ENCODE data around the gene FAM50B.

Gene FAM50B

GRCh38 chr6:3829285-3829684, 19.9 kb upstream of the FAM50B start:
- no peak overlapping the region for H2BK120ac ChIP-seq (ENCODE audit: insufficient read depth, low read length, poor library complexity)
- H3K79me2 ChIP-seq (ENCODE audit: control insufficient read depth, insufficient read depth, low read length, poor library complexity), result peaks cover 3% of the 10 kb centered on the region
- no CpG with 5 or more reads among the region's 5 CpGs for WGBS (ENCODE audit: extremely low coverage, insufficient coverage, insufficient read length)
- no peak overlapping the region for H3K14ac ChIP-seq (ENCODE audit: low read length)
- H3K4me1 ChIP-seq (ENCODE audit: control insufficient read depth in 1 of 2, insufficient read depth in 2 of 2, low read length in 2 of 2), result peaks cover 21 to 22% of the 10 kb centered on the region in 2 experiments
- H2BK5ac ChIP-seq (ENCODE audit: low read depth, low read length, poor library complexity), result no peak overlapping the region
- no peak overlapping the region for H2AFZ ChIP-seq (ENCODE audit: insufficient read depth, low read length, poor library complexity)
- H3K4me3 ChIP-seq (ENCODE audit: low read depth, low read length), result no peak overlapping the region
- H3K27me3 ChIP-seq (ENCODE audit: insufficient read depth, low read length), result no peaks in the 10 kb centered on the region
- H3K9ac ChIP-seq (ENCODE audit: low read length), result no peak overlapping the region
- no peak overlapping the region for H2BK12ac ChIP-seq (ENCODE audit: low read length)
- H3K27ac ChIP-seq (ENCODE audit: low read depth, low read length), result no peak overlapping the region
- no peak overlapping the region for H4K91ac ChIP-seq (ENCODE audit: low read depth, low read length)
- H3K9me3 ChIP-seq (ENCODE audit: insufficient read depth, low read depth, low read length), result no peaks in the 10 kb centered on the region
- H3K36me3 ChIP-seq (ENCODE audit: control insufficient read depth in 1 of 2, insufficient read depth in 2 of 2, low read length in 2 of 2), result no peaks in the 10 kb centered on the region
- no peak overlapping the region for H4K8ac ChIP-seq (ENCODE audit: low read depth, low read length)
- no peak overlapping the region for H3K23ac ChIP-seq (ENCODE audit: low read length)
- H3K4ac ChIP-seq (ENCODE audit: low read depth, low read length), result no peak overlapping the region
- H3K4me2 ChIP-seq (ENCODE audit: low read length), result no peak overlapping the region
- no peak overlapping the region for H4K12ac ChIP-seq (ENCODE audit: low read depth, low read length)
- no peak overlapping the region for H2AK5ac ChIP-seq (ENCODE audit: low read length)
- no peak overlapping the region for H3K18ac ChIP-seq (ENCODE audit: low read length)
- peak in 1 of 2 donors; percentile 5 for DNase-seq
- peaks cover 17% of the 10 kb centered on the region for H3K79me1 ChIP-seq (ENCODE audit: low read length)

DNA sequence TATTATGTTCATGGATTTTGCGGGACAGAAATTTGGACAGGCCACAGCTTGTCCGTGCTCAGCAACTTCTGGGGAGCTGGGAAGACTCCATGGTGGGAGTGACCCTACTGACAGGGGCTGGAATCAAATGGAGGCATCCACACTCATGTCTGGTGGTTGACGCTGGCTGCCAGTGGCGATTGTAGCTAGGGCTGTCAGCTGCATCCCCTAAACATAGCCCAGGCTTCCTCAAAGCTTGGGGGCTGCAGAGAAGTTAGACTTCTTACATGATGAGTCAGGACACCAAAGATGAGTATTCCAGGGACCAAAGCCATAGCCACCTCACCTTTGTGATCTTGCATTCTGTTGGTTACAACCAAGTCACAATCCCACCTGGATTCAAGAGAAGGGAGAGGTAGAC, 18.4 kb upstream of the FAM50B start:
- H3K79me1 ChIP-seq (ENCODE audit: low read length), result peaks cover 8% of the 10 kb centered on the region
- no peak overlapping the region for H4K12ac ChIP-seq (ENCODE audit: low read depth, low read length)
- no peak overlapping the region for H3K4me3 ChIP-seq (ENCODE audit: low read depth, low read length)
- no peak overlapping the region for H4K8ac ChIP-seq (ENCODE audit: low read depth, low read length)
- no peak overlapping the region for H2AFZ ChIP-seq (ENCODE audit: insufficient read depth, low read length, poor library complexity)
- WGBS (ENCODE audit: extremely low coverage, insufficient coverage, insufficient read length), result no CpG with 5 or more reads among the region's 4 CpGs
- peak overlapping the region; percentile 4 for H2AK5ac ChIP-seq (ENCODE audit: low read length)
- no peak overlapping the region for H3K9ac ChIP-seq (ENCODE audit: low read length)
- no peak for DNase-seq
- H3K18ac ChIP-seq (ENCODE audit: low read length), result peak overlapping the region; percentile 5
- no peaks in the 10 kb centered on the region for H3K9me3 ChIP-seq (ENCODE audit: insufficient read depth, low read depth, low read length)
- H3K23ac ChIP-seq (ENCODE audit: low read length), result no peak overlapping the region
- no peak overlapping the region for H3K4me2 ChIP-seq (ENCODE audit: low read length)
- peak overlapping the region; percentile 42 for H2BK12ac ChIP-seq (ENCODE audit: low read length)
- no peak overlapping the region for H3K27ac ChIP-seq (ENCODE audit: low read depth, low read length)
- no peak overlapping the region for H3K14ac ChIP-seq (ENCODE audit: low read length)
- H3K4ac ChIP-seq (ENCODE audit: low read depth, low read length), result no peak overlapping the region
- no peaks in the 10 kb centered on the region for H3K36me3 ChIP-seq (ENCODE audit: control insufficient read depth in 1 of 2, insufficient read depth in 2 of 2, low read length in 2 of 2)
- H4K91ac ChIP-seq (ENCODE audit: low read depth, low read length), result no peak overlapping the region
- H3K79me2 ChIP-seq (ENCODE audit: control insufficient read depth, insufficient read depth, low read length, poor library complexity), result peaks cover 3% of the 10 kb centered on the region
- H2BK120ac ChIP-seq (ENCODE audit: insufficient read depth, low read length, poor library complexity), result no peak overlapping the region
- H3K4me1 ChIP-seq (ENCODE audit: control insufficient read depth in 1 of 2, insufficient read depth in 2 of 2, low read length in 2 of 2), result peaks cover 14 to 15% of the 10 kb centered on the region in 2 experiments
- no peaks in the 10 kb centered on the region for H3K27me3 ChIP-seq (ENCODE audit: insufficient read depth, low read length)
- H2BK5ac ChIP-seq (ENCODE audit: low read depth, low read length, poor library complexity), result no peak overlapping the region

DNA sequence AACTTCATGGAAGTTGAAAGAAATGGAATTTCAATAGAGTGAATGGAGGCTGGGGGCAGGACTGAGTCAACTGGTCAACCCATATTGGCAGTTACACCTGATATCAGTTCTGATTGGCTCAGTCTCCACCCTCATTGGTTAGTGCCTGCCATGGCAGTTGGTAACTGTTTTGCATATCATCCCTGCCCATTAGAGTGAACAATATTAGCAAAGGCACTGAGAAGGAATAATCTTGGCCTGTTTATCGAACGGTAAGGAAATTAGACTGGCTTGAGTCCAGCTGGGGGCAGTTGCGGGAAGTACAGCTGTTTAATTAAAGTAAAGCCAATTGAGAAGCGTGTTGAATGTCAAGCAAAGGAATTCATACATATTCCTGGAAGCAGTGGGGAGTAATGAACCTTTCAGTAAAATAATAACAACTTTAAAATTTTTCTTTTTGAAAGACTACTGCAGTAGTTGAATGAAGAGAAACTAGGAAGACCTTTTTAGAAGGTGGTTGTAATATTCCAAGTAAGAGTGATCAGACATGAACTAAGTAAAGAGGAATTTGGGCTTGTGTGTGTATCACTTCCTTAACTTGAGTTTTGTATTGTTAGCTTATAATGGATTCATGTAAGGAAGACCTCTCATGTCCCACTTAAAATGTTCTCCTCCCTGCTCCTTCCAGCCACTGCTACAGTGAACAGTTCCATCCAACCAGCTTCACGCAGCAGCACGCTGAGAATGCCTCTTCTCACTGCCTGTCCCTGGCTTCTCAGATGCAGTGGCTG, 17.2 kb upstream of the FAM50B start:
- Histone ChIP-seq H3K23ac (ENCODE audit: low read length) (no peak overlapping the region), H4K8ac (ENCODE audit: low read depth, low read length) (no peak overlapping the region)
- WGBS (ENCODE audit: extremely low coverage, insufficient coverage, insufficient read length), result no CpG with 5 or more reads among the region's 6 CpGs

DNA sequence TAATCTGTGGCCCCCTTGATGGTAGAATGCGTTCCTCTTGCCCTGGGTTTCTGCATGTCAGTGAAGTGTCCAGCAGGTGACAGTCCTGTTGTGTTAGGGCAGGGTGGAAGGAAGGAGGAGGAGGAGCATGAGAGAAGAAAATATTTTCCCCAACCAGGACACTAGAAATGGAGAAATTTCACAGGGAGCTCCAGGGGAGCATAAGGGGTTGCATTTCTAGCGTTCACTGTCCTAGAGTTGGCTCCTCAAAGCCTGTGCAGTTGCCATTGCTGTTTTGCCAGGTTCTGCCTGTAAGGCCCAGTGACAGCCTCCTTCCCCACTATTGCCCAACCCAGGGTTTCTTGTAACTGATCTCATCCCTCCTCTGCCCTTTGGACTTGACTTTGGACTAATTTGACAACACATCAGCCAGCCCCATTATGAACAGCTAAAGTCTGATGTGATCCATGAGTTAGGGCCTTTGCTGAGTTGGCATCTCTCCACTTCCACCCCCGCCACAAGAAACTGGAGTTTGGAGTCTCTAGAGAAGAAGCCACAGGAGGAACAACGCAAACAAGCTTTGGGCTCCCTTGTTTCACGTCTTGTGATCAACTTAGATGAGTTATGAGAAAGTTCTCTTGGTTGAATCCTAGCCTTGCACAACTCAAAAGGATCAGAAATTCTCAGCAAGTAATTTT, 14.0 kb upstream of the FAM50B start:
- DNase-seq, result peak in 1 of 2 donors; percentile 44
- H3K9me3 ChIP-seq (ENCODE audit: insufficient read depth, low read depth, low read length), result no peaks in the 10 kb centered on the region
- no peaks in the 10 kb centered on the region for H3K27me3 ChIP-seq (ENCODE audit: insufficient read depth, low read length)
- no peak overlapping the region for H3K14ac ChIP-seq (ENCODE audit: low read length)
- no peak overlapping the region for H2BK120ac ChIP-seq (ENCODE audit: insufficient read depth, low read length, poor library complexity)
- H3K18ac ChIP-seq (ENCODE audit: low read length), result no peak overlapping the region
- no peak overlapping the region for H4K12ac ChIP-seq (ENCODE audit: low read depth, low read length)
- H2BK5ac ChIP-seq (ENCODE audit: low read depth, low read length, poor library complexity), result no peak overlapping the region
- H4K8ac ChIP-seq (ENCODE audit: low read depth, low read length), result no peak overlapping the region
- no peak overlapping the region for H3K27ac ChIP-seq (ENCODE audit: low read depth, low read length)
- no peak overlapping the region for H3K4me2 ChIP-seq (ENCODE audit: low read length)
- H3K4ac ChIP-seq (ENCODE audit: low read depth, low read length), result no peak overlapping the region
- H3K23ac ChIP-seq (ENCODE audit: low read length), result no peak overlapping the region
- H2AK5ac ChIP-seq (ENCODE audit: low read length), result no peak overlapping the region
- no peak overlapping the region for H4K91ac ChIP-seq (ENCODE audit: low read depth, low read length)
- H2BK12ac ChIP-seq (ENCODE audit: low read length), result no peak overlapping the region
- H3K4me1 ChIP-seq (ENCODE audit: control insufficient read depth in 1 of 2, insufficient read depth in 2 of 2, low read length in 2 of 2), result peaks cover 4 to 6% of the 10 kb centered on the region in 2 experiments
- H3K36me3 ChIP-seq (ENCODE audit: control insufficient read depth in 1 of 2, insufficient read depth in 2 of 2, low read length in 2 of 2), result no peaks in the 10 kb centered on the region
- no peaks in the 10 kb centered on the region for H3K79me2 ChIP-seq (ENCODE audit: control insufficient read depth, insufficient read depth, low read length, poor library complexity)
- no peak overlapping the region for H2AFZ ChIP-seq (ENCODE audit: insufficient read depth, low read length, poor library complexity)
- no CpG with 5 or more reads among the region's 5 CpGs for WGBS (ENCODE audit: extremely low coverage, insufficient coverage, insufficient read length)
- H3K79me1 ChIP-seq (ENCODE audit: low read length), result no peaks in the 10 kb centered on the region
- H3K4me3 ChIP-seq (ENCODE audit: low read depth, low read length), result no peak overlapping the region
- H3K9ac ChIP-seq (ENCODE audit: low read length), result no peak overlapping the region

More for the DNA sequence above, 17.2 kb upstream of the FAM50B start:
- Histone ChIP-seq H3K27ac (ENCODE audit: low read depth, low read length) (no peak overlapping the region), H3K79me1 (ENCODE audit: low read length) (no peaks in the 10 kb centered on the region), H3K36me3 (ENCODE audit: control insufficient read depth in 1 of 2, insufficient read depth in 2 of 2, low read length in 2 of 2) (no peaks in the 10 kb centered on the region), H2AK5ac (ENCODE audit: low read length) (no peak overlapping the region), H4K12ac (ENCODE audit: low read depth, low read length) (no peak overlapping the region), H3K18ac (ENCODE audit: low read length) (no peak overlapping the region), H3K79me2 (ENCODE audit: control insufficient read depth, insufficient read depth, low read length, poor library complexity) (no peaks in the 10 kb centered on the region), H3K4me1 (ENCODE audit: control insufficient read depth in 1 of 2, insufficient read depth in 2 of 2, low read length in 2 of 2) (peaks cover 11% of the 10 kb centered on the region in 2 experiments), H3K4me3 (ENCODE audit: low read depth, low read length) (no peak overlapping the region), H2BK5ac (ENCODE audit: low read depth, low read length, poor library complexity) (no peak overlapping the region), H3K4ac (ENCODE audit: low read depth, low read length) (no peak overlapping the region), H3K4me2 (ENCODE audit: low read length) (no peak overlapping the region), H2BK12ac (ENCODE audit: low read length) (no peak overlapping the region), H3K9ac (ENCODE audit: low read length) (no peak overlapping the region), H3K14ac (ENCODE audit: low read length) (no peak overlapping the region), H2AFZ (ENCODE audit: insufficient read depth, low read length, poor library complexity) (no peak overlapping the region), H3K27me3 (ENCODE audit: insufficient read depth, low read length) (no peaks in the 10 kb centered on the region), H2BK120ac (ENCODE audit: insufficient read depth, low read length, poor library complexity) (no peak overlapping the region), H3K9me3 (ENCODE audit: insufficient read depth, low read depth, low read length) (no peaks in the 10 kb centered on the region), H4K91ac (ENCODE audit: low read depth, low read length) (no peak overlapping the region)
- no peak for DNase-seq

All from trophoblast cell (in vitro differentiated cells and primary cell).